BLaER1 treated with 17β-estradiol and CSF1 and Interleukin-3, amounts not matched to agents 10 nM and 100 nM (cell line): ENCODE data around the gene CYP1A2.
A peak's percentile ranks its signal among the peaks of the same experiment; 100 is the strongest.

ENCODE experiments used
- H3K27ac ChIP-seq, 11 experiments: shearing (Covaris generic); formaldehyde crosslinking; 2 replicates each; pipeline ENCODE4 v1.8.1; 2022
- H3K27me3 ChIP-seq, 11 experiments: shearing (Covaris generic); formaldehyde crosslinking; 2 replicates each; pipeline ENCODE4 v1.8.1; 2022
- H3K36me3 ChIP-seq, 11 experiments: shearing (Covaris generic); formaldehyde crosslinking; 2 replicates each; pipeline ENCODE4 v1.8.1; 2022
- H3K4me1 ChIP-seq, 10 experiments: shearing (Covaris generic); formaldehyde crosslinking; 2 replicates each; pipeline ENCODE4 v1.8.1; 2022
- H3K4me2 ChIP-seq, 11 experiments: shearing (Covaris generic); formaldehyde crosslinking; 2 replicates each; pipeline ENCODE4 v1.8.1; 2022
- H3K4me3 ChIP-seq, 10 experiments: shearing (Covaris generic); formaldehyde crosslinking; 2 replicates each; pipeline ENCODE4 v1.8.1; 2022
- H3K9ac ChIP-seq, 11 experiments: shearing (Covaris generic); formaldehyde crosslinking; 2 replicates each; pipeline ENCODE4 v1.8.1; 2022
- H3K9me3 ChIP-seq, 11 experiments: shearing (Covaris generic); formaldehyde crosslinking; replicated peaks in 1 of 11; 2 replicates each; pipeline ENCODE4 v1.8.1; 2022
- H4K20me1 ChIP-seq, 11 experiments: shearing (Covaris generic); formaldehyde crosslinking; 2 replicates each; pipeline ENCODE4 v1.8.1; 2022
- Cebpa-rat ChIP-seq, 11 experiments: shearing (Covaris generic); IDR thresholded peaks; 2 replicates each; pipeline ENCODE4 v1.8.1; 2022

CYP1A2 gene

GRCh38 chr15:74792227-74793016, 43.8 kb downstream of the CYP1A2 start:
- H3K4me1 ChIP-seq: peaks cover 78 to 96% (median 90%) of the 10 kb centered on the region in 10 experiments
- H3K36me3 ChIP-seq: peaks cover 14 to 64% (median 39%) of the 10 kb centered on the region in 11 experiments; a peak in 21 of 22 replicates
- H3K4me2 ChIP-seq: peak overlapping the region; percentile 97 to 100 (median 100)
- H3K27ac ChIP-seq: peak overlapping the region; percentile 17 to 100 (median 60); a peak in 20 of 22 replicates
- peak overlapping the region; percentile 35 to 99 (median 83); a peak in 21 of 22 replicates for H3K9ac ChIP-seq
- peak overlapping the region in 5 of 10 experiments; percentile 5 to 52 (median 11); a peak in 5 of 20 replicates for H3K4me3 ChIP-seq
- H3K27me3 ChIP-seq: no peaks in the 10 kb centered on the region
- TF ChIP-seq Cebpa-rat (IDR thresholded peaks at IDR 0.05): no peak
- peaks cover 69 to 97% (median 93%) of the 10 kb centered on the region in 11 experiments for H4K20me1 ChIP-seq
- H3K9me3 ChIP-seq: no peaks in the 10 kb centered on the region

DNA sequence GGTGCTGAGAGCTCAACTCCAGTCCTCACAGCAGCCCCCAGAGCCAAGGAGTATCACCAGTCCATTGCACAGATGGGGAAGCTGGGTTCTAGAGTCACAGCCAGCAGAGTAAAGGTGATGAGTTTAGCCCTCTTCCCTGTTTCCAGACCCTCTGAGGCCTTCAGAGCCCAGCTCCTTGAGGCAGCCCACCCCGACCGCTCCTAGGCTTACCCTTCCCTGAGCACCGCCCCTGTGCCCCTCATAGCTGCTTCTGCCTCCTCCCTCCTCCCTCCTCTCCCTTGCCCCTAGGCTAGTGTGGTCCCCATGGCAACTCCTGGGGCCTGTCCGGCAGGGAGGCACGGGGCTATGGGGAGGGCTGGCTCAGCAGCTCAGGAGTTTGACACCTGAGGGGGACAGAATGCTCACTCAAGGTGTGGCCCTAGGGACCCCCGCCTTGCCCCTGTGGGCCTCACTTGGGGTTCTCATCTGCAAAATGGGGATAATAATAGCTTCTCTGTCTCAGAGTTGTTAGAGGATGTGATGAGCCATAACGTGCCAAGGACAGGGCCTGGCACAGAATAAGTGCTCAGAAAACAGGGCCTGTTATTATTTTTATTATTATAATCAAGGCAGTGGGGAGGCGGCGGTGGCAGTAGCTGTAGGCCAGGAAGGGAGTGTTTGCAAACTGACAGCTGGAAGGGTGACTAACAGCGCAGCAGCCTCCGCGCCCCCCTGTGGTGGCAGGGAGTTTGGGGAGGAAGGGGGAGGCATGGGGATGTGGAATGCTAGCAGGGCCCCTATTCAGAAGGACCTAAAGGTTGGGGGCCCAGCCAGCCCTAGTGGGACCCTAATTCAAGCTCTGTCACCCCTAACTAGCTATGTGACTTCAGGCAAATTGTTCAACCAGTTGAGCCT, 44.7 kb downstream of the CYP1A2 start:
- no peak overlapping the region; a peak in 1 of 20 replicates for H3K4me3 ChIP-seq
- no peaks in the 10 kb centered on the region for H3K27me3 ChIP-seq
- peak overlapping the region; percentile 17 to 100 (median 60); a peak in 18 of 22 replicates for H3K27ac ChIP-seq
- no peak for TF ChIP-seq Cebpa-rat (IDR thresholded peaks at IDR 0.05)
- peak overlapping the region; percentile 35 to 99 (median 83); a peak in 19 of 22 replicates for H3K9ac ChIP-seq
- peak overlapping the region; percentile 97 to 100 (median 100) for H3K4me2 ChIP-seq
- peaks cover 80 to 97% (median 91%) of the 10 kb centered on the region in 10 experiments for H3K4me1 ChIP-seq
- H3K36me3 ChIP-seq: peaks cover 22 to 73% (median 46%) of the 10 kb centered on the region in 11 experiments
- peaks cover 79 to 99% (median 97%) of the 10 kb centered on the region in 11 experiments for H4K20me1 ChIP-seq
- H3K9me3 ChIP-seq: no peaks in the 10 kb centered on the region

GRCh38 chr15:74794248-74794969, 45.8 kb downstream of the CYP1A2 start:
- H3K9ac ChIP-seq: peak overlapping the region in 9 of 11 experiments; percentile 23 to 52 (median 36); a peak in 10 of 22 replicates
- peak overlapping the region; percentile 11 to 84 (median 35); a peak in 17 of 22 replicates for H3K4me2 ChIP-seq
- peaks cover 89 to 99% (median 97%) of the 10 kb centered on the region in 11 experiments for H4K20me1 ChIP-seq
- no peaks in the 10 kb centered on the region for H3K9me3 ChIP-seq
- peaks cover 80 to 97% (median 91%) of the 10 kb centered on the region in 10 experiments for H3K4me1 ChIP-seq
- peaks cover 32 to 80% (median 56%) of the 10 kb centered on the region in 11 experiments for H3K36me3 ChIP-seq
- no peak for TF ChIP-seq Cebpa-rat (IDR thresholded peaks at IDR 0.05)
- peak overlapping the region in 5 of 11 experiments; percentile 2 to 36 (median 13); a peak in 3 of 22 replicates for H3K27ac ChIP-seq
- no peak overlapping the region for H3K4me3 ChIP-seq
- no peaks in the 10 kb centered on the region for H3K27me3 ChIP-seq

GRCh38 chr15:74794970-74795349, 46.3 kb downstream of the CYP1A2 start:
- H3K9ac ChIP-seq: peak overlapping the region in 9 of 11 experiments; percentile 23 to 52 (median 36); a peak in 11 of 22 replicates
- H3K27ac ChIP-seq: peak overlapping the region in 5 of 11 experiments; percentile 2 to 36 (median 6); a peak in 3 of 22 replicates
- no peak overlapping the region for H3K4me3 ChIP-seq
- no peak for TF ChIP-seq Cebpa-rat (IDR thresholded peaks at IDR 0.05)
- peak overlapping the region; percentile 11 to 84 (median 35); a peak in 16 of 22 replicates for H3K4me2 ChIP-seq
- H3K4me1 ChIP-seq: peaks cover 80 to 97% (median 91%) of the 10 kb centered on the region in 10 experiments
- H3K9me3 ChIP-seq: no peaks in the 10 kb centered on the region
- peaks cover 37 to 81% (median 62%) of the 10 kb centered on the region in 11 experiments for H3K36me3 ChIP-seq
- peaks cover 95 to 100% (median 97%) of the 10 kb centered on the region in 11 experiments for H4K20me1 ChIP-seq
- H3K27me3 ChIP-seq: no peaks in the 10 kb centered on the region

DNA sequence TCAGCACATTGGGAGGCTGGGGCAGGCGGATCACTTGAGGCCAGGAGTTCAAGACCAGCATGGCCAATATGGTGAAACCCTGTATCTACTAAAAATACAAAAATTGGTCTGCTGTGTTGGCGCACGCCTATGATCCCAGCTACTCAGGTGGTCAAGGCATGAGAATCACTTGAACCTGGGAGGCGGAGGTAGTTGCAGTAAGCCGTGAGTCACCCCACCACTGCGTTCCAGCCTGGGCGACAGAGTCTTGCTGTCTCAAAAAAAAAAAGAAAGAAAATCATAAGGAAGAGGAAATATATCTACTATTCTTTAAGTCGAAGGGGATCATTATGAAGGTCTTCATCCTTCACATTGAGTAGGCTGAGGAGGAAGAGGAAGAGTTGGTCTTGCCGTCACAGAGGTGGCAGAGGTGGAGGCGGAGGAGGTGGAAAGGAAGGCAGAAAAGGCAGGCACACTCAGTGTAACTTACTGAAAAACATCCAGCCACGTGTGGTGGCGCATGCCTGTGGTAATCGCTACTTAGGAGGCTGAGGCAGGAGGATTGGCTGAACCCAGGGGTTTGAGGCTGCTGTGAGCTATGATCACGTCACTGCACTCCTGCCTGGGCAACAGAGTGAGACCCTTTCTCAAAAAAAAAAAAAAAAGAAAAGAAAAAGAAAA, 47.5 kb downstream of the CYP1A2 start:
- peaks cover 70 to 96% (median 84%) of the 10 kb centered on the region in 10 experiments for H3K4me1 ChIP-seq
- H3K27ac ChIP-seq: no peak overlapping the region
- H3K9ac ChIP-seq: peak overlapping the region in 2 of 11 experiments; percentile 51 to 71; a peak in 3 of 22 replicates
- no peaks in the 10 kb centered on the region for H3K9me3 ChIP-seq
- H3K27me3 ChIP-seq: no peaks in the 10 kb centered on the region
- peaks cover 96 to 100% (median 97%) of the 10 kb centered on the region in 11 experiments for H4K20me1 ChIP-seq
- H3K4me2 ChIP-seq: peak overlapping the region in 3 of 11 experiments; percentile 47 to 84 (median 73); a peak in 5 of 22 replicates
- TF ChIP-seq Cebpa-rat (IDR thresholded peaks at IDR 0.05): no peak
- no peak overlapping the region for H3K4me3 ChIP-seq
- peaks cover 46 to 90% (median 73%) of the 10 kb centered on the region in 11 experiments for H3K36me3 ChIP-seq

DNA sequence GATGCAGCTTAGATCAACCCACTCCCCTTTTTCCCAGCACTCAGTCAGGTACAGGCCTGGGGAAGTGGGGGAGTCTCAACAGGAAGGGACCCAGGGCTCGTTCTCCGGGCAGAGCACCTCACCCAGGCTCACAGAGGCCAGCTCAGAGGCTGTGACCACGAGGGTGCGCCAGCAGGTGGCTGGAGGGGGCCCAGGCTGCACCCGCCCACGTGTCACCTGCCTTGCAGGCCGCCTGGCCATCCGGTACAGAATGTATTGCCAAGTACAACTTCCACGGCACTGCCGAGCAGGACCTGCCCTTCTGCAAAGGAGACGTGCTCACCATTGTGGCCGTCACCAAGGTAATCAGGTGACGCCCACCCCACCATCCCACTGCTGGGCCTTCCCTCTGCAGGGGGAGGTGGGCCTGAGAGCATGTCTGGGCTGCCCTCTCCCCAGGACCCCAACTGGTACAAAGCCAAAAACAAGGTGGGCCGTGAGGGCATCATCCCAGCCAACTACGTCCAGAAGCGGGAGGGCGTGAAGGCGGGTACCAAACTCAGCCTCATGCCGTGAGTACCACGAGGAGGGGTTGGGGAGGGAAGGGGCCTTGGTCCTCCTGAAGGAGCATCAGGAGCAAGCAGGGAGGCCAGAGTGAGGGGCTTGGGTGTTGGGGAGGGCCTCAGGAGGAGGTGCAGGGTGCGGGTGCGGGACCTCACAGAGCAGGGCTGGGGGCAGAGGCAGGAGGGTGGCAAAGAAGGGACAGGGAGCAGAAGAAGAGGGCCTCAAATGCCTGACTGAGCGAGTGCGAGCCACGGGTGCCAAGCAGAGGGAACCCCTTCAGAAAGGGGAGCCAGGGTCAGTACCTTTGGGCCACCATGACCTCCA, 50.0 kb downstream of the CYP1A2 start:
- Histone ChIP-seq H3K9ac (peak overlapping the region in 8 of 11 experiments; percentile 5 to 71 (median 32); a peak in 10 of 22 replicates), H3K4me3 (no peak overlapping the region), H3K4me2 (peak overlapping the region; percentile 39 to 92 (median 58); a peak in 20 of 22 replicates), H3K4me1 (peaks cover 45 to 71% (median 59%) of the 10 kb centered on the region in 10 experiments), H3K27ac (peak overlapping the region in 8 of 11 experiments; percentile 3 to 36 (median 30); a peak in 10 of 22 replicates), H4K20me1 (peaks cover 74 to 100% (median 97%) of the 10 kb centered on the region in 11 experiments), H3K36me3 (peaks cover 71 to 92% (median 83%) of the 10 kb centered on the region in 11 experiments), H3K9me3 (no peaks in the 10 kb centered on the region), H3K27me3 (no peaks in the 10 kb centered on the region)
- TF ChIP-seq Cebpa-rat (IDR thresholded peaks at IDR 0.05): no peak
